GM18909 (cell line): ENCODE results near the gene RALGPS2.

ENCODE experiments used
- ATAC-seq: cut with Tn5 transposase; IDR thresholded peaks from one replicate; pipeline ENCODE4 v1.9.1; 2021; ENCODE audit warnings: mild to moderate bottlenecking; ENCODE audit not compliant: unreplicated experiment, poor library complexity

RALGPS2 gene

DNA sequence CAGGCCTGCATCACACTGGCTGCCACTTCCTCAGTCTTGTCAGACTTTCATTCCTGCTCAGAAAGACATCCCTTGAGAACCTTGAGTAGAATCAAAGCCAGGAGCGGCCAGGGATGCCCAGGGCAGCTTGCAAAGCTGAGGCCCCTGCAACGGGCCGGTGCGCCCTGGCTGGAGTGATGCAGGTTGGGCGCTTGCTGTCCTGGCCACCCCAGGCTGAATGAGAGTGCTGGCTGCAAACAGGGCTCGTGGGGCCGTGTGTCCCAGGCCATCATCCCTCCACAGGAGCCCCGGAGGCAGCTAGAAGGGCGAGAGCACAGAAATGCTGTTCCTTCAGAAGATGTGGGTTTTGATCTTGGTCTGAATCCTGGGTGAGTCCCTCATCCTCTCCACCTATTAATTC lies 233.4 kb downstream of the RALGPS2 start:
- no peak for ATAC-seq

GRCh38 chr1:178959543-178960460 lies 234.8 kb downstream of the RALGPS2 start:
- no peak for ATAC-seq

GRCh38 chr1:178960482-178961240 lies 235.6 kb downstream of the RALGPS2 start:
- no peak for ATAC-seq

DNA sequence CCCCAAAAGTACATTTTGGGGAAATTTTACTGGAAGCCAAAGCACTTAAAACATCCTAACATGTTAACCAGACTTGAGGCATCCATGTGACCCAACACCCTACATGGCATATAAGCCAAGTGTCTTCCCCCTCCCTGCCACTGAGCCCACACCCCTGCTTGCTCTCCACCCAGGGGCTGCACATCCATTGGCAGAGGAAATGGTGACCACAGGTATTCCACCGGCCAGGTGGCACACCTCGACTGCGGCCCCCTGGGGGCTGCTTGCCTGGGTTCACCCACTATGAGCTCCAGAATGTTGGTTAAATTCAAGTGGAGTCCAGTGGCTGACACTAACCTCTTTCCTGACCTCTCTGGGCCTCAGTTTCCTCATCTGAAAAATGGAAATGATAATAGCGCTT lies 236.3 kb downstream of the RALGPS2 start:
- no peak for ATAC-seq

DNA sequence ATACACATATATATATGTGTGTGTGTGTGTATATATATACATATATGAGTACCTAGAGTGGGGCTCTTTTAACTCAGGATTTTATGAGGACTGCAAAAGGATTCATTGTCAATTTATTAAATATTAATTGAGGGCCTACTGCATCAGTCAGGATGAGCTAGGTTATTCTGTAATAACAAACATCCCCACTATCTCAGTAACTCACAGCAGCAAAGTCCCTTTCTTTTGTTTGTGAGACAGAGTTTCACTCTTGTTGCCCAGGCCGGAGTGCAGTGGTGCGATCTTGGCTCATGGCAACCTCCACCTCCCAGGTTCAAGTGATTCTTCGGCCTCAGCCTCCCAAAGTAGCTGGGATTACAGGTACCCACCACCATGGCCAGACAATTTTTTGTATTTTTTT lies 236.8 kb downstream of the RALGPS2 start:
- no peak for ATAC-seq

DNA sequence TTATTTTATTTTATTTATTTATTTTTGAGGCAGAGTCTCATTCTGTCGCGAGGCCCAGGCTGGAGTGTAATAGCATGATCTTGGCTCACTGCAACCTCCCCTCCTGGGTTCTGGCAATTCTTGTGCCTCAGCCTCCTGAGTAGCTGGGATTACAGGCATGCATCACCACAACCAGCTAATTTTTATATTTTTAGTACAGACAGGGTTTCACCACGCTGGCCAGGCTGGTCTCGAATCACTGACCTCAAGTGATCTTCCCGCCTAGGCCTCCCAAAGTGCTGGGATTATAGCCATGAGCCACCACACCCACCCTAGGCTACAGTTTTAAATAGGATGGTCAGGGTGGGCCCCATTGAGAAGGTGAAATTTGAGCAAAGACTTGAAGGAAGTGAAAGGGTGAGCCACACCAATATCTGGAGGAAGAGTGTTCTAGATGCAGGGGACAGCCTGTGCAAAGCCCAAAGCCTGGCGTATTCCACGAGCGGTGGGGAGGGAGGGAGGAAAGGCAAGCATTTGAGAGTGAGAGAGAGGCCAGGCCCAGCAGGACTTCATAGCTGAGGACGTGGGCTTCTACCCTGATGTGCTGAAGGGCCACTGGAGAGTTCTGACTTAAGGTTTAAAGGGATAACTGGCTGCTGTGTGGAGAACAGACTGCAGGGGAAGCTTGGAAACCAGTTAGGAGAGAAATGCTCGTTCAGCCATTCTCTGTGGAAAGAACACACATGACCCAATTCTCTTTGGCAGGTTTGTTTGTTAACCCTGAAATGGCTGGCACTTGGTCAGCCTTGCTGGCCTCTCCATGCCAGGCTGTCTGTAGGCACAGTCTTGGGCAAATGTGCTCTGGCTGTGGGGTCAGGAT lies 238.0 kb downstream of the RALGPS2 start:
- no peak for ATAC-seq

- no peak for ATAC-seq
Measured at GRCh38 chr1:178964469-178965330, 239.7 kb downstream of the RALGPS2 start.

- no peak for ATAC-seq
Measured at GRCh38 chr1:178966312-178966711, 241.3 kb downstream of the RALGPS2 start.

DNA sequence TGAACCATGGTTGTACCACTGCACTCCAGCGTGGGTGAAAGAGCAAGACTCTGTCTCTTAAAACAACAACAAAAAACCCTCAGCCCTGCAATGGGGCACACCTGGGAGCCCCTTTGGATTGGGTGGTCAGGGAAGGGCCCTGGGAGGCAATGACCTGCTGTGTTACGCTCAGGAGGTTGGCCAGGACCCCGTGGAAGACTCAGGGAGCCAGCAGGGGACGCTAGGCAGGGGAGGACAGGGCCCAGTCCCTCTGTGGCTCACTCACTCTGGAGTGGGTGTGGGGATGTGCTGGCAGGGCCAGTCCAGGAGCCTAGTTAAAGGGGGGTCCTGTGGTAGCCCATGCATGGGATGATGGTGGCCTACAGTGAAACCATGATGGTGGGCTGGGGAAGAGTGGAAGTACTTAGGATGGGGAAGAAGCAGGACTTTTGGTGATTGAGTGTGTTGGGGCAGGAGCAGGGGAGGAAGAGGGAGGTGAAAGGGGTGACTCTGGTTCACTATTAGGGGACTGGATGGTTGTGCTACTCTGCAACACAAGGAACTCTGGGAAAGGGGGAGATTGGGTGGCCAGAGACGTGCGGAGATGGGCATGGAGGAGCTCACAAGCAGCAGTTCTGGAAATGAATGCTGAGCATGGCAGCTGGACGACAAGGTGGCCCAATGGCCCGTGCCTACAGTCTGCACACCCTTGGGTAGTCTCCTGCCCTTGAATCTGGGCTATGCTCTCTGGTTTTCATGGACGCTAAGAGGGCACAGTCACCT lies 244.4 kb downstream of the RALGPS2 start:
- no peak for ATAC-seq

- no peak for ATAC-seq
Measured at GRCh38 chr1:178970184-178970583, 245.1 kb downstream of the RALGPS2 start.
